C4-2B (cell line): ENCODE measurements around the gene LRRC28.

Experiments used
- H3K27ac ChIP-seq: fragments of 450-650 bp; 2 replicates; pipeline ENCODE4 v1.5.1; 2017
- CTCF ChIP-seq: fragments of 450-650 bp; conservative IDR thresholded peaks from 2 replicates; pipeline ENCODE4 v1.5.1; 2017; ENCODE audit warnings: mild to moderate bottlenecking
- ZFX ChIP-seq: fragments of 450-650 bp; IDR thresholded peaks from 2 replicates; pipeline ENCODE4 v1.6.1; 2017

LRRC28 gene

GRCh38 chr15:99320374-99321215, 69.3 kb downstream of the LRRC28 start:
- TF ChIP-seq CTCF (no peak), ZFX (no peak)
- H3K27ac ChIP-seq: no peak overlapping the region

GRCh38 chr15:99321468-99321867, 70.2 kb downstream of the LRRC28 start:
- no peak overlapping the region for H3K27ac ChIP-seq
- TF ChIP-seq ZFX (no peak), CTCF (no peak)

GRCh38 chr15:99322643-99323405, 71.5 kb downstream of the LRRC28 start:
- TF ChIP-seq CTCF: no peak
- H3K27ac ChIP-seq: no peak overlapping the region

- TF ChIP-seq ZFX: no peak
- no peak for TF ChIP-seq CTCF
- no peak overlapping the region for H3K27ac ChIP-seq
These were observed 72.9 kb downstream of the LRRC28 start for GRCh38 chr15:99324082-99324620.

GRCh38 chr15:99324700-99325099, 73.4 kb downstream of the LRRC28 start:
- TF ChIP-seq ZFX: no peak
- no peak for TF ChIP-seq CTCF
- H3K27ac ChIP-seq: no peak overlapping the region

GRCh38 chr15:99326235-99326634, 75.0 kb downstream of the LRRC28 start:
- H3K27ac ChIP-seq: no peak overlapping the region
- TF ChIP-seq ZFX: no peak
- TF ChIP-seq CTCF: no peak
